MM.1S (cell line): ENCODE measurements around the gene UXT.

Experiments
- EZH2phosphoT487 ChIP-seq: fragments of 300-600 bp; sonication (generic); IDR thresholded peaks from 2 replicates; pipeline ENCODE4 v1.6.1; 2018; ENCODE audit warnings: antibody characterized with exemption, low read length
- TF ChIP-seq, protein P1 (sequence below): fragments of 300-600 bp; sonication (generic); IDR thresholded peaks from 2 replicates; pipeline ENCODE4 v1.5.1; 2016; ENCODE audit warnings: antibody characterized with exemption, low read length, mixed read lengths

DNA sequence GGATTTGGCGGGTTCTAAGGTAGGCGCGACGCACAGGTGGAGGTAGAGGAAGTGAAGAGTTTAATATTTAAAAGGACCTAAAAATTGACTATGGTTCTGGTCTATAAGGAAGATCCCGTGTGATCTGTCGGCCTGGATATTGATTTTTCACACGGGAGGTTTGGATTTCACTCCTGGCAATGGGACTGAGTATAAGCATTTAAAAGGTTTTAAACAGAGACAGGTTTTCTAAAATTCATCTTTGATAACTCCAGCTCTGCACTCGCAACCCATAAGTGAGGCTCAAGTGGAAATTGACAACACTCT is 394 bp upstream of the UXT start:
- TF ChIP-seq, protein P1, sequence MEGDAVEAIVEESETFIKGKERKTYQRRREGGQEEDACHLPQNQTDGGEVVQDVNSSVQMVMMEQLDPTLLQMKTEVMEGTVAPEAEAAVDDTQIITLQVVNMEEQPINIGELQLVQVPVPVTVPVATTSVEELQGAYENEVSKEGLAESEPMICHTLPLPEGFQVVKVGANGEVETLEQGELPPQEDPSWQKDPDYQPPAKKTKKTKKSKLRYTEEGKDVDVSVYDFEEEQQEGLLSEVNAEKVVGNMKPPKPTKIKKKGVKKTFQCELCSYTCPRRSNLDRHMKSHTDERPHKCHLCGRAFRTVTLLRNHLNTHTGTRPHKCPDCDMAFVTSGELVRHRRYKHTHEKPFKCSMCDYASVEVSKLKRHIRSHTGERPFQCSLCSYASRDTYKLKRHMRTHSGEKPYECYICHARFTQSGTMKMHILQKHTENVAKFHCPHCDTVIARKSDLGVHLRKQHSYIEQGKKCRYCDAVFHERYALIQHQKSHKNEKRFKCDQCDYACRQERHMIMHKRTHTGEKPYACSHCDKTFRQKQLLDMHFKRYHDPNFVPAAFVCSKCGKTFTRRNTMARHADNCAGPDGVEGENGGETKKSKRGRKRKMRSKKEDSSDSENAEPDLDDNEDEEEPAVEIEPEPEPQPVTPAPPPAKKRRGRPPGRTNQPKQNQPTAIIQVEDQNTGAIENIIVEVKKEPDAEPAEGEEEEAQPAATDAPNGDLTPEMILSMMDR, result no peak
- TF ChIP-seq EZH2phosphoT487, result no peak
